GM23338 (cell line): ENCODE measurements around the gene CD180.

Experiments used
- CREB1 ChIP-seq: fragments of 250-450 bp; sonication (Bioruptor Pico); IDR thresholded peaks from 2 replicates; pipeline ENCODE4 v1.5.0; 2020; ENCODE audit warnings: low read depth, mild to moderate bottlenecking, moderate library complexity
- CTCF ChIP-seq, 2 experiments: fragments of 200-600 bp in 1 of 2; sonication (generic) in 1 of 2; conservative IDR thresholded peaks; 2 replicates each; pipeline versions ENCODE4 v1.5.1 to v1.6.1; 2016 to 2017; ENCODE audit warnings: antibody characterized with exemption in 2 of 2, low read depth in 2 of 2, mild to moderate bottlenecking in 2 of 2, moderate library complexity in 1 of 2
- ETS1 ChIP-seq: IDR thresholded peaks from 2 replicates; pipeline ENCODE4 v1.6.1; 2016; ENCODE audit warnings: antibody characterized with exemption
- EZH2 ChIP-seq: fragments of 200-600 bp; sonication (generic); IDR thresholded peaks from one replicate; pipeline ENCODE4 v1.8.0; 2017; ENCODE audit warnings: antibody characterized with exemption, mild to moderate bottlenecking, low read depth; ENCODE audit not compliant: unreplicated experiment
- EZH2phosphoT487 ChIP-seq: fragments of 200-600 bp; sonication (generic); IDR thresholded peaks from one replicate; pipeline ENCODE4 v1.8.1; 2018; ENCODE audit warnings: antibody characterized with exemption; ENCODE audit not compliant: unreplicated experiment
- JUNB ChIP-seq: IDR thresholded peaks from one replicate; pipeline ENCODE4 v1.6.1; 2016; ENCODE audit warnings: antibody characterized with exemption; ENCODE audit not compliant: unreplicated experiment
- NANOG ChIP-seq: IDR thresholded peaks from 2 replicates; pipeline ENCODE4 v1.6.1; 2016; ENCODE audit warnings: antibody characterized with exemption, borderline replicate concordance
- POLR2AphosphoS5 ChIP-seq: IDR thresholded peaks from 2 replicates; pipeline ENCODE4 v1.6.1; 2016; ENCODE audit warnings: antibody characterized with exemption, low read depth
- REST ChIP-seq: IDR thresholded peaks from one replicate; pipeline ENCODE4 v1.6.1; 2018; ENCODE audit warnings: antibody characterized with exemption; ENCODE audit not compliant: unreplicated experiment
- STAT1 ChIP-seq: IDR thresholded peaks from one replicate; pipeline ENCODE4 v1.6.1; 2016; ENCODE audit warnings: antibody characterized with exemption; ENCODE audit not compliant: unreplicated experiment
- ZNF114 ChIP-seq: fragments of 250-450 bp; sonication (Bioruptor Pico); IDR thresholded peaks from 2 replicates; pipeline ENCODE4 v1.5.0; 2020; ENCODE audit warnings: mild to moderate bottlenecking, moderate library complexity

DNA sequence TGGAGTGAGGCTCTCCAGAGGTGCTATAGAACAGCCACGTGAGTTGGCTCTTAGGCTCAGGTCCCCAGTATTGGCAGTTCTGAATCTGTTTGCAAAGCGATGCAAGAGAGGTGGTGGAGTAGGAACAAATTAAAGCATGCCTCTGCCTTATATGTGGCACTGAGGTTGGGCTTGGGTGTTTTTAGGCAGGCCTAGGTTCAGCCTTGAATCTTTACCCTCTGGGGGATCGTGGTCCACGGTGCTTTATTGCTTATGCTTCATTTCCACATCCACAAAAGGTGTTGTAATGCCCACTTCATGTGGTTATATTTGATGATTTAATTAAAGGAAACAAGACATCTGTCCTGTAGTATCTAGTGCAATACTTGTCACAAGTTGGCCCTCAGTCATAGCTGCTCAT lies 56.2 kb downstream of the CD180 start:
- TF ChIP-seq POLR2AphosphoS5 = no peak
- no peak for TF ChIP-seq CTCF (conservative IDR thresholded peaks at IDR 0.05; ENCODE audit: low read depth in 2 of 2)
- TF ChIP-seq EZH2 = no peak
- no peak for TF ChIP-seq NANOG
- no peak for TF ChIP-seq REST
- TF ChIP-seq ETS1 = no peak
- TF ChIP-seq CREB1 (CRISPR knock-in tag) = no peak
- TF ChIP-seq EZH2phosphoT487 = no peak
- no peak for TF ChIP-seq ZNF114 (CRISPR knock-in tag)
- no peak for TF ChIP-seq JUNB
- no peak for TF ChIP-seq STAT1
